Tibial artery (tissue), 4 donors: ENCODE measurements around the gene THADA.
A peak's percentile ranks its signal among the peaks of the same experiment; 100 is the strongest.

ENCODE experiments used
- DNase-seq, 2 donors: peaks; one replicate each; pipeline ENCODE4 v3.0.0-alpha.2; 2019
- H3K27ac ChIP-seq, 2 donors: fragments of 200-600 bp; sonication (generic) in 1 of 2; 1 replicate in 1 of 2; 2 replicates in 1 of 2; pipeline ENCODE4 v1.5.1; 2018 to 2019; ENCODE audit warnings: mild to moderate bottlenecking in 1 of 2
- H3K27me3 ChIP-seq, 2 donors: fragments of 200-600 bp; sonication (generic) in 1 of 2; one replicate each; pipeline versions ENCODE4 v1.5.1 to v1.6.0; 2016 to 2019
- H3K36me3 ChIP-seq, 3 donors: fragments of 200-600 bp; sonication (generic) in 2 of 3; one replicate each; pipeline ENCODE4 v1.5.1; 2016 to 2019; ENCODE audit warnings: mild to moderate bottlenecking in 2 of 3
- H3K4me1 ChIP-seq, 4 donors: fragments of 200-600 bp; sonication (generic) in 2 of 4; 1 replicate in 3 of 4; 2 replicates in 1 of 4; pipeline ENCODE4 v1.5.1; 2016 to 2019
- H3K4me3 ChIP-seq, 2 donors: fragments of 200-600 bp; sonication (generic) in 1 of 2; 1 replicate in 1 of 2; 2 replicates in 1 of 2; pipeline ENCODE4 v1.5.1; 2018 to 2019; ENCODE audit warnings: mild to moderate bottlenecking in 2 of 2
- H3K9me3 ChIP-seq, 3 donors: fragments of 200-600 bp; sonication (generic) in 1 of 3; one replicate each; pipeline ENCODE4 v1.5.1; 2016 to 2019
- intact Hi-C: fragments of 100-400 bp; cut with DNase I; formaldehyde crosslinking; loops from one replicate; pipeline ENCODE4 v1.15.0; 2023; ENCODE audit warnings: low total_unique reads
- TF ChIP-seq, protein P1 (sequence below), 2 experiments: fragments of 200-600 bp in 1 of 2; fragments of 450-650 bp in 1 of 2; IDR thresholded peaks; one replicate each; pipeline ENCODE4 v1.5.1; 2017 to 2019; ENCODE audit warnings: antibody characterized with exemption in 2 of 2, mild to moderate bottlenecking in 1 of 2, moderate library complexity in 1 of 2

The THADA gene

GRCh38 chr2:43414586-43415135 lies 181.2 kb downstream of the THADA start:
- H3K36me3 ChIP-seq, result no peaks in the 10 kb centered on the region
- TF ChIP-seq, protein P1, sequence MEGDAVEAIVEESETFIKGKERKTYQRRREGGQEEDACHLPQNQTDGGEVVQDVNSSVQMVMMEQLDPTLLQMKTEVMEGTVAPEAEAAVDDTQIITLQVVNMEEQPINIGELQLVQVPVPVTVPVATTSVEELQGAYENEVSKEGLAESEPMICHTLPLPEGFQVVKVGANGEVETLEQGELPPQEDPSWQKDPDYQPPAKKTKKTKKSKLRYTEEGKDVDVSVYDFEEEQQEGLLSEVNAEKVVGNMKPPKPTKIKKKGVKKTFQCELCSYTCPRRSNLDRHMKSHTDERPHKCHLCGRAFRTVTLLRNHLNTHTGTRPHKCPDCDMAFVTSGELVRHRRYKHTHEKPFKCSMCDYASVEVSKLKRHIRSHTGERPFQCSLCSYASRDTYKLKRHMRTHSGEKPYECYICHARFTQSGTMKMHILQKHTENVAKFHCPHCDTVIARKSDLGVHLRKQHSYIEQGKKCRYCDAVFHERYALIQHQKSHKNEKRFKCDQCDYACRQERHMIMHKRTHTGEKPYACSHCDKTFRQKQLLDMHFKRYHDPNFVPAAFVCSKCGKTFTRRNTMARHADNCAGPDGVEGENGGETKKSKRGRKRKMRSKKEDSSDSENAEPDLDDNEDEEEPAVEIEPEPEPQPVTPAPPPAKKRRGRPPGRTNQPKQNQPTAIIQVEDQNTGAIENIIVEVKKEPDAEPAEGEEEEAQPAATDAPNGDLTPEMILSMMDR (IDR thresholded peaks at IDR 0.05), result no peak
- no peak overlapping the region for H3K4me3 ChIP-seq
- H3K9me3 ChIP-seq, result no peaks in the 10 kb centered on the region
- peaks cover 0 to 80% (median 54%) of the 10 kb centered on the region in 4 donors for H3K4me1 ChIP-seq
- no peak for DNase-seq
- H3K27me3 ChIP-seq, result no peaks in the 10 kb centered on the region
- H3K27ac ChIP-seq, result peak overlapping the region; percentile 57 to 60
- intact Hi-C loops, result no loop called here

DNA sequence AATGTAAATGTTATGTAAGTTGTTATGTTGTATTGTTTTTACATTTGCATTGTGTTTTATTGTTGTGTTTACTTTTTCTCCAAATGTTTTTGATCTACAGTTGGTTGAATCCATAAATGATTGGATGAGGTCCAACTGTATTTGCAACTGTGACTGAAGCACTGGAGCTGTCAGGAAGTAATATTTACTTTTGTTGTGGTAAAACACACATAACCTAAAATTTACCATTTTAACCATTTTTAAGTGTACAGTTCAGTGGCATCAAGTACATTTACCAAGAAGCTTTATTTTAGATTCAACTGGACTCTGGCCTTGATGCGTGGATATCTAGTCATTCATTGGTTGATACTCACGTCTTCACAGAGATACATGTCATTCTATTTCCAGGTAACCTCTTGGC lies 181.8 kb downstream of the THADA start:
- Histone ChIP-seq H3K4me3 (no peak overlapping the region), H3K36me3 (no peaks in the 10 kb centered on the region), H3K4me1 (peaks cover 0 to 81% (median 54%) of the 10 kb centered on the region in 4 donors), H3K27me3 (no peaks in the 10 kb centered on the region), H3K27ac (peak overlapping the region; percentile 57 to 60), H3K9me3 (no peaks in the 10 kb centered on the region)
- DNase-seq, result no peak
- TF ChIP-seq, protein P1 (IDR thresholded peaks at IDR 0.05), result no peak
- intact Hi-C loops, result no loop called here

DNA sequence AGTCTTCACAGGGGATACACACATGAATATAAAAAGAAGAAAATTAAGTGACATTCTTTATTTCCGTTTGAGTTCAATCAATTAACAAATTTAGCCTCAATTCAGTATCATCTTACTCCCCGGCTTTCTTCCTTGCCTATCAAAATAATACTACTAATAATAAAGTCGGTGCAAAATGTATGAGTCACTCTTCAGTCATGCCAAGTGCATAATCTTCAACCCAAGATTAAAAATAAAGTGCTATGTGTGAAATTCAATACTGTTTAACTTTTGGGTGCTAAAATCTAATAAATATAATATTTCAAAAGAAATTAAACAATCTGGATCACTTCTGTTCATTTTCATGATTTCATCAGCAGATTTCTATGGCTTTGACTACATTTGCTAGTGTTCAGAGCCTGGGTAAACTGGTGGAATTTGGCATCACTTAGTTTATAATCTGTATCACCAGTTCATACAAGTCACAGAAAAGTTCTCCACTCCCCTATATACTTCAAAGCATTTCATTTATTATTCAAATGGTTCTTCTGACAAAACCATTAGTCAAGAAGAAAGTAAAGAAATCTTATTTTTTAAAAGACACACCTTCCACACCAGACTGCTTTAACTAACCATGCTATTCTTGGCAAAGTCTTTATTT lies 183.6 kb downstream of the THADA start:
- peak overlapping the region; percentile 28 to 38 for H3K27ac ChIP-seq
- intact Hi-C loops, result no loop called here
- H3K4me3 ChIP-seq, result no peak overlapping the region
- H3K9me3 ChIP-seq, result no peaks in the 10 kb centered on the region
- peaks cover 0 to 72% (median 50%) of the 10 kb centered on the region in 4 donors for H3K4me1 ChIP-seq
- no peaks in the 10 kb centered on the region for H3K36me3 ChIP-seq
- DNase-seq, result no peak
- TF ChIP-seq, protein P1 (IDR thresholded peaks at IDR 0.05), result no peak
- H3K27me3 ChIP-seq, result no peaks in the 10 kb centered on the region

DNA sequence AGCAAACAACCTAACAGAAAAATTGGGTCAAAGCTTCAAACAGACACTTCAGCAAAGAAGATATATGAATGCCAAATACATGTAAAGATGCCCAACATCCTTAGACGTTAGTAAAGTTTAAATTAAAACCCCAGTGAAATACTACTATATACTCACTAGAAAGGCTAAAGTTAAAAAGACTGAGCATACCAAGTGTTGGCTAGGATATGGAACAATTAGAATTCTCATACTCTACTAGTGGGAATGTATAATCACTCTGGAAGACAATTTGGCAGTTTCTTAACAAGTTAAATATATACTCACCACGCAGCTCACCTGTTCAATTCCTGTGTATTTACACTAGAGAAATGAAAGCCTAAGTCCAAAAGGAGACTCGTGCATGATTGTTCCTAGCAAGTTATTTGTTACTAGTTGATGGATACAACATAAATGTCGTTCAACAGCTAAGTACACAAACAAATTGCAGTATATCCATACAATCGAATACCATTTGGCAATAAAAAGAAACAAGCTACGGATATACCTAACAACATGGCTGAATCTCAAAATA lies 185.7 kb downstream of the THADA start:
- Histone ChIP-seq H3K27ac (no peak overlapping the region), H3K9me3 (no peaks in the 10 kb centered on the region), H3K27me3 (no peaks in the 10 kb centered on the region), H3K36me3 (no peaks in the 10 kb centered on the region), H3K4me1 (peaks cover 0 to 66% (median 33%) of the 10 kb centered on the region in 4 donors), H3K4me3 (no peak overlapping the region)
- intact Hi-C loops, result no loop called here
- TF ChIP-seq, protein P1 (IDR thresholded peaks at IDR 0.05), result no peak
- no peak for DNase-seq

DNA sequence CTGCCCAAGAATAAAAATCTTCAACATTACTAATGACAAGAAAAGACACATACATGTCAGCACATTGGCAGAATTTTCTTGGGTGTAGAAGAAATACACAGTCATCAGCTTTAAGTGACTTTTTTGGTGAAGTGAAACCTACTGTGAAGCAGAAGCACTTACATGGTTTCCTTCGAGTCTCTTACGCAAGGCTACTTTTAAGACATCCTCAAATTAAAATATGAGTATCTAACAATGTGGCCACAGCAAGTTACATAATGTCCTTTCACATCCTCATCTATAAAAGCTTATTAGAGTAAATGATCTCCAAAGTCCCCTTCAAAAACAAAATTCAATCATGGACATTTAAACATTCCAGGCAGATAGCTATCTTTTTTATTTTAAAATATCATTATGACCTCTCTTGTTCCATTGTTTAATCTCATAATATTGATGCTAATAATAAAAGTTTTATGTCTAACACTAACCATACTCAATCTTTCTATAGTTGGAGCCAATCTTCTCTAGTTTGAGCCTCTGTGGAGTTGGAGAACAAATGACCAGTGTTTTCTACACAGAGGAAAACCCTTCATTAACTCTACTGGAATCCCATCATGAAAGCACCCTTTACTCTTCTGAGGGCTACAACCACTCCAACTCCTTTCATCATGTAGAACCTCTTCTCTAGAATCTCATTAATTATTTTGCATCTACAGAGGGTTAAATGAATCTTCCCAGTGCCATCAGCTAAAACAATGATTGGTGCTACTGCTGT lies 187.3 kb downstream of the THADA start:
- Histone ChIP-seq H3K4me1 (peaks cover 0 to 51% (median 19%) of the 10 kb centered on the region in 4 donors), H3K27ac (no peak overlapping the region), H3K9me3 (no peaks in the 10 kb centered on the region), H3K4me3 (no peak overlapping the region), H3K27me3 (no peaks in the 10 kb centered on the region), H3K36me3 (no peaks in the 10 kb centered on the region)
- DNase-seq, result no peak
- TF ChIP-seq, protein P1 (IDR thresholded peaks at IDR 0.05), result no peak
- intact Hi-C loops, result no loop called here
